Activated CD8-positive, alpha-beta memory T cell treated with anti-CD3 and anti-CD28 coated beads for 1 hour (primary cell): ENCODE measurements around the gene DCLK1.

Experiments
- DNase-seq, 2 donors: peaks; one replicate each; pipeline ENCODE4 v3.0.0-alpha.2; 2020; ENCODE audit warnings: low read depth in 1 of 2; ENCODE audit errors: extremely low read depth in 1 of 2

The DCLK1 gene

DNA sequence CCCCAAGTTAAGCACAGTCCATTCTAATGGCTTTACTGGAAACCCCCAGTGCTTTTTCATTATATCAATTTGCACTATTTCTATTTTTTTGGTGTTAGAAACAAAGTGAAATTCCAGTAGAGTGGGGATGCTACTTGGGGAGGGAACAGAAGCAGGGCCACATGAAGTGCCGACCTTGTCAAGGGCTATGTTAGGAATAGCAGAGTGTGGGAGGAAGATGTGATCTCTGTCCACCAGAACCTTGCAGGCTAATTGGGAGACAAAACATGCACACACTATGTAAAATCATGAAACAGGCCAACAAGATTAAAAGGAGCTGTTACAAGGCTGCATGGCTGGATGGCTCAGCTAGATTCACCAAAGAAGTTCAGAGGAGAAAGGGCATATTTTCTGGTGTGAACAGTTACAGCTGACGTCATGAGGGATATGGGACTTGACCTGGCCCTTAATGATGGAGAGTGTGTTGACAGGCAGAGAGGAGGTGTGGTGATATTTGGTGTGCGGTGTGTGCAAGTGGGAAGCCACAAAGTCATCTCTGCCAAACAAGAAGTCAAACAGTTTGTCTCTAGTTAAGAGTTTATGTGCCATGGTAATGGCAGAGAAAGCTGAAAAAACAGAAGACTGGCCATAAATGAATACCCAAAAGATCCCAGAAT lies 336.3 kb downstream of the DCLK1 start:
- DNase-seq, result no peak

DNA sequence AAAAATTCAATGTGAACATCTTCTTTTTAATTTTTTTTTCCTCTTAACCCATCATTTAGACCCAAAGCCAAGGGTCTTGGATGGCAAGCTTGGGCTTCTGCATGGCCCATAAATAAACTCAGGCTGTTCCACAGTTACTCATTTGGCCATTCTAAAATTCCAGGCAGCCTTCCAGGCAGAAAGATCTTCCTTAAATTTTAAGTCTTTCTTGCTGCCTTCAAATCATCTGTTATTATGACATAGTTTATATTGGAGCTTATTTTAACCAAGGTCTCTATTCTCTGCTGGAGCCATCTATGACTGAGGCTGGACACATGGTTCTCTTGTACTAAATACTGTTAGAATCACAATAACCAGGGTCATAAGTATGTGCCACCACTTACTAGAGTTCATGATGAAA lies 337.4 kb downstream of the DCLK1 start:
- no peak for DNase-seq

DNA sequence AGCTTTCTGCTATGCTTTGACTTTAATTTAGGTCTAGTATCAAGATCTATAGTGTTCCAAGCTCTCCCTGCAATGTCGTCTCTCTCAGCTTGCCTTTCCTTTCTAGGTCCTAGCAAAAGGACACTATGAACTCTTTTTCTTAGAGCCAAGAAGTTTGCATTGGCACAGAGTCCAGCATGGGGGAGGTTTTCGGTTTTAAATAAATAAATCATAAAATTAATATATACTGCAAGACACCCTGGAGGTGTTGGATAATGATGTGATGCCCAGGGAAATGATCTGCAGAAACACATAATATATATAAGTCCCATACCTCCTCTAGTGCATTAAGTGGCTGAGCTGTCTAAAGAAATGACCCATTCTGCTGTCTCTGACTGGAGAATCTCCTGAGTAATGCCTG lies 338.3 kb downstream of the DCLK1 start:
- DNase-seq, result no peak

DNA sequence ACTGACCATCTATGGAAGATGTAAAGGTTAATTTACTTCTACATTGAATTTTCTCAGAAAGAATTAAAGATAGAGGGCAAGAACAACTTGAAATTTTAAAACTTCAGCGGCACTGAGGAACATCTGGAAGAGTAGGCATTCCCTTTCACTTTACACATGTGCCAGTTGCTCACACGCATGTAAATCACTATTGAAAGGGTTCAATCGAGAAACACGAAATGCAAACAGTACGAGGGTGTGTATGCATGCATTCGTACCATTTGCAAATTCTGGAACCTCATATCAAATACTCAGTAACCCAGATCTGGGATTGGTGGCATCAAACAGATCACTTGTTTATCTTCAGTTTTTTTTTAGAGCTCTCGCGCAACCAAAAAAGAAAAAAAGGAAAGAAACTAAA lies 339.2 kb downstream of the DCLK1 start:
- DNase-seq, result no peak

- no peak for DNase-seq
Observed at GRCh38 chr13:35791184-35791851, 339.9 kb downstream of the DCLK1 start.

DNA sequence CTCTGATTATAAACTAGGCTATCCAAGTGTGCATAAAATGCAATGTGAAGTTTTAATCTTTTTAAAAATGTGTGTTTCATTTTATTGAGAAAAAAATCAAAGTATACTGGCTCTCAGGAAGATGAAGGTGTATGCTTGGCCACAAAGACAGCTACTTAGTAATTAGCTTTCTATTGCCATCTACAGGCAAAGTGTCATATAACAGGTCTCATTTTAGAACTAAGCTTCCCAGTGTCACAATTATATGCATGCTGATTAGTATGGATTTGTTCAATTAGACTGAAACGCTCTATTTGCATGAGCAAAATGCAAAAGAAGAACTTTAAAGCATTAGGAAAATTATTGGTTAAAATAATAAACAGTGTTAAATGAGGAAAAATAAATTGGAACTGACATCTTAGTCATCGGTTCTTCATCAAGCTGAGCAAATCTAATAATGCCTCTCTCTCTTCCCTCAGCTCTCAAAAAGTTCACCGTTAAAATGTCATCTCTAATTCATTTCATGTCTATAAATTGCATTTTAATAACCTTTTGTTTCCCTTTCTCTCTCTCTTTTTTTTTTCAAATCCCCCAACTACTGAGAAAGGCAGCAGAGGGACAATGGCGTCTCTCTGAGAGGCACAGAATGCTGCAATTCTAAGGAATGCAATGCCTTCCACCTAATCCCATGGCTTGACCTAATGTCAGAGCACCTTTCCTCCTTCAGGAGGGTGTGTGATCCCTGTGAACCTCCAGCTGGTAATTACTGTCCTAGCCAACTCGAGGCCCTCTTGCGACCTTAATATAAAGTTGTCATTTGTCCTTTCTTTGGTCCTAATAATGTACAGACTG lies 341.6 kb downstream of the DCLK1 start:
- no peak for DNase-seq

- no peak for DNase-seq
Observed at GRCh38 chr13:35787937-35788336, 343.2 kb downstream of the DCLK1 start.

DNA sequence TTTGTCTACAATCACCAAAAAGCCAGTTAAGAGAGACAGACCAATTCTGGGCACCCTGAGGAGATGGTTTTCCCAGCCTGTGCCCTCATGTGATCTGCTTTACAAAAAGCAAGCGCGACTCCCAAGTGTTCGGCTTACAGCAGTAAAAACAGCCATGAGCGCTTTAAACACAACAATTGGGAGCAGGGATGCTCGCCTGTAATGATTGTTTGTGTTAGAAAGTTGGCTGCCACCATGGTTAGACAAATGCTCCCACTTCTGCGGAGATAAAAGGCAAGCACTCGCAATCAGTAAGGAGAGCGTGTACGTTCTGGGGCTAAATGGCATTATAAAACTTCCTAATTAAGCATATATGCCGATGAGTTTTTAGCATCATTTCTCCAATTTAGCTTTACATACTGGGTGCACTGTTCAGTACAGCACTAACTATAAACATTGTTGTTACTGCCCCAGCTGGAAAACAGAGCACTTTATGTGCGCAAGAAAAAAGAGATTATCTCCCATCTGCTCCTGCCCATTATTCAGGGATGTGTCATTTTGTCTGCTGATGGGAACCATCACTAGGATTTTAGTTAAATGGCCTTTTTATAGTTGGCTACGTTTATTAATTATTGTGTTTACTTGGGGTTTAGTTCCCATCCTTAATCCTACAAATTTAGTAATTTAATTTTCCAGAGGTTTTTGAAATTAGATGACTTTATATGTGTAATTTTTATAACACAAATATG lies 345.4 kb downstream of the DCLK1 start:
- DNase-seq, result no peak

DNA sequence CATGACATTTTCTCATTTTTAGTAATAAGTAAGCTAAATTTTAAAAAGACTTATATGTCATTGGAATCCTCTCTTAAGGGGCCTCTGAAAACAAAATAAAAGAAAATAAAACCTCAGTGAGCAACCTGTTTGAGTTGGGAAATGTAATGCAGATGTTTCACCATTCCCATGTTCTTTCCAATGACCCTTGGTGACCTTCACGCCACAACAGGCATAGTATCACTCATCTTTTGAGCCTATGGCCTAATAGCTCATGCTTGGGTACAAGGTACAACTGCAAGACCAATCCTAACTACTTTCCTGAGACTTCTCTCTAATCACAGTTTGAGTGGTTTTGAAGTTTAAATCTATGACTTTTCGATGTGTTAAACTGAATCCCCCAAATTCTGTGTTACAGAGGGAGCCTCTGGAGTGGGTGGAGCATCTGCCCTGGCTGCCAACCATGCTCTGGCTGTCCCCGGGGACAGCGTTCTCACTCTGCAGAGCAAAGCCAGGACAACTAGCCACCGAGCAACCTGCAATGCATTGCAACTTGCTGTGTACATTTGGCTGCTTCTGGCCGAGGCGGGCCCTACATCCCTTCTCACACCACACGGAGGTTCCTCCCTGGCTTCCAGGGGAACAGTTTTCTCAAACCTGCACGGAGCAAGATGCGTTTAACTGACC lies 346.8 kb downstream of the DCLK1 start:
- DNase-seq, result no peak

- DNase-seq, result no peak
Observed at GRCh38 chr13:35782793-35783192, 348.4 kb downstream of the DCLK1 start.

GRCh38 chr13:35781036-35782000 lies 349.9 kb downstream of the DCLK1 start:
- DNase-seq, result no peak

GRCh38 chr13:35780613-35781012 lies 350.6 kb downstream of the DCLK1 start:
- DNase-seq, result no peak

DNA sequence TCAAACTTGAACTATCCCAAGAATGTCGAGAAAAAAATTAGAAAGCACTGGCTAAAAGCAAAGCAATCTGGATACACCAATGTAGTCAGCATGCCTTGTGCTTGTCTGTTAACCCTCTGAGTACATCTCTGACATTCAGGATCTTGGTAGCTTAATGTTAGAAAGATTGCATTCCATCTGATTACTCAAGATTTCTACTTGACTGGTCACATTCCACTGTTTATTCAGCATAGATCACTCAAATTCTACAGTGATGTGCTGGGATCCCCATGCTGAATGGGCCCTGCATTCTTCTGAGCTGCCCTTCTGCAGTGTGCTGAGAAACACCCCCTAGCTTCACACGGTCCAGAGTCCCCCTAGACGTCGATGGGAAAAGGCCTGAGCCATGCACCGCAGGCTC lies 359.3 kb downstream of the DCLK1 start:
- DNase-seq, result no peak

GRCh38 chr13:35770756-35771297 lies 360.4 kb downstream of the DCLK1 start:
- no peak for DNase-seq

- DNase-seq, result no peak
Observed at GRCh38 chr13:35769812-35770211, 361.4 kb downstream of the DCLK1 start.

DNA sequence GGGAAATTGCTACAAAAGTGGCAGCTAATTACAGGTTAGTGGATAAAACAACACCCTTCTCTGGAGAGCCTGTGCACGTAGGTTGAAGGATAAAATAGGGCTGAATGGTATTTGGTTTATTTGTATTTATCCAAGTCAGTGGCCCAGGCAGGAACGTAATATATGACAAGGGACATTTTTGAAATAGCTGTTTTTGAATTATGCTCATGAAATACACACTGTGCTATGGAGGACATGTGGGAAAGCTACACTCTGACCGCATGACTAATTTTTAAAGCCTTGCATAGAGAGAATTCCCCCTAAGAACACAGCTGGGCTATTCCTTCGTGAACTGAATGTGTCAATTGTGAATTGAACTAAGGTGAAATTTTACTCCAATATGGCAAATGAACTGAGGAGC lies 362.6 kb downstream of the DCLK1 start:
- DNase-seq, result no peak

- DNase-seq, result no peak
Observed at GRCh38 chr13:35768073-35768472, 363.1 kb downstream of the DCLK1 start.

- no peak for DNase-seq
Observed at GRCh38 chr13:35767256-35767976, 363.8 kb downstream of the DCLK1 start.

DNA sequence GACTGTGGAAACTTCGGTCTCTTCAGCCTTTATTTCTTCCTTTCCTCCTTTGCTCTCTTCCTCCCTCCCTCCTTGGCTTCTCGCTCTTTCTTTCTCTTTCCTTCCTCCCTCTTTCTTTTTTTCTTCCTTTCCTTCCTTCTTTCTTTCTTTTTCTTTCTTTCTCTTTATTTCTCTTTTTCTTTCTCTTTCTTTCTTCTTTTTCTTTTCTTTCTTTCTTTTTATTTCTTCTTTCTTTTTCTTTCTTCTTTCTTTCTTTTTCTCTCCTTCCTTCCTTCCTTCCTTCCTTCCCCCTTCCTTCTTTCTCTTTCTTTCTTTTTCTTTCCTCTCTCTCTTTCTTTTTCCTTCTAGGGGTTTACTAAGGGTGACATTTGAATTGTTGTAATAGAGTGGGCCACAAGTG lies 364.5 kb downstream of the DCLK1 start:
- no peak for DNase-seq
